ENCODE data around the gene STK4.
A peak's percentile ranks its signal among the peaks of the same experiment; 100 is the strongest.

STK4 gene

DNA sequence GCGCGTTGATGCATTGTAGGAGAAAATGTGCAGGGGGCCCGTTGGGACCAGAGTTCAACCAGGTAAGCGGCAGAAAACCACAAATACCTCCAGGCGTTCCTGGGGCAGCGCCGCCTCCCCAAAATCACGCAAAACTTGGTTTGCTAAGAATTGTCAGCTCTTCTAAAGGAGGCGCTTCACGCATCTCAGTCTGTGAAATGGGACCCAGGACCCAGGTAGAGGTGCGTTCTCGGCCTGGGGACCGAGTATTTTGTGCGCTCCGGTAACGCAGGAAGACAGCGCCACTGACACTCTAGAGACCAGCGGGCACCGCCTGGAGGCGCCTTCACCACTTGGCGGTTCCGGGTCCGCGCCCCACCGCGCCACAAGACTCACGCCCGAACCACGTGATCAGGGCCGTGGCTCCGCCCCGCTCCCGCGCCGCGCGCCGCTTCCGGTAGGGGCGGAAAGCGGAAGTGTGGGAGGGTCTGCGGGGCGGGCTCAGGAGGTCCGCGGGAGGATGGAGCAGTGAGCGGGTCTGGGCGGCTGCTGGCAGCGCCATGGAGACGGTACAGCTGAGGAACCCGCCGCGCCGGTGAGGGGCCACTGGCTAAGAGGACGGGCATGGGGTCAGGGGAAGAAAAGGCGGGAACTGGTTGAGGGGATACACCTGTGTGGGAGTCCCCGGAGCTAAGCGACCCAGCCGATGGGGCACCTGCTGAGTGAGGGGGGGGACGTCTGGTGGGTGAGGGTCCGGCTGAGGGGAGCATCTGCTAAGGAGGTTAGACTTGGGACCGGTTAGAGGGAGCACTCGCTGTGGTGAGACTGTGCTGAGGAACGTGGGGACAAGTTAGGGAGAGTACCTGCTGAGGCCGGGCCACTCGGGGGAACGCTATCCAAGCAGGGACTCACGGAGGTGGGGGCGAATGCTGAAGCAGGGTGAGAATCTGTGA is at the start of gene STK4:
TSS of gene STK4 (plus strand) at position 483 of the 932 bp plus-strand sequence. CDS start at position 540, 57 bp downstream.
- DNase-seq, result peak; percentile 91

DNA sequence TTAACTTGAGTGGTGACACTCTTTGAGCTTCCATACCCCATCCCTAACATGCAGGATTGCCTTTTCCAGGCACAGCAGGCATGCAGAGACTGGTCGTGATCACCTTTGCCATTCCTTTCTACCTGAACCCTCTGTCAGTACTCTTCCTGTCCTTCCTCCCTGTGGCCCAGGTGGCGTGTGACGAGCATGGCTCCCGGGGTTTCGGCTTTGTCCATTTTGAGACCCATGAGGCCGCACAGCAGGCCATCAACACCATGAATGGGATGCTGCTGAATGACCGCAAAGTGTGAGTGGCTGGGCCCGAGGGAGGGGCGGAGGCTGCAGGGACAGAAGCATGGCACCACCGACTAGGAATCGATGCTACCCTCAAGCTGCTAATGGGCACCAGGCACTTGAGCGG is 49.7 kb upstream of the STK4 start:
- DNase-seq, result no peak

DNA sequence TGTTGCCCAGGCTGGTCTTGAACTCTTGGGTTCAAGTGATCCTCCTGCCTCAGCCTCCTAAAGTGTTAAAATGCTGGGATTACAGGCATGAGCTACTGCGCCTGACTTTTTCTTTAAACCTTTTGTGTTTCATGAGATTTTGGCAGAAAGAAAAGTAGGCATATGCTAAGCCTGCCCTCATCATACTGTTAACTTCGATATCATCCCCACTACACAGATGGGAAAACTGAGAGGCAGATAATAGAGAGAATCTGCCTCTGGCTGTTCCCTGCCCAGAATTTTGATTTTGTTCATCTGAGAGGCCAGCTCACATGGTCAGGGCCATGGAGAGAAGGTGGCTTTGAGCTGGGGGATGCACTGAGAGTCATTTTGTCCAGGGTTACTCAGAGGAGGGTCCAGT is 48.9 kb upstream of the STK4 start:
- no peak for DNase-seq

DNA sequence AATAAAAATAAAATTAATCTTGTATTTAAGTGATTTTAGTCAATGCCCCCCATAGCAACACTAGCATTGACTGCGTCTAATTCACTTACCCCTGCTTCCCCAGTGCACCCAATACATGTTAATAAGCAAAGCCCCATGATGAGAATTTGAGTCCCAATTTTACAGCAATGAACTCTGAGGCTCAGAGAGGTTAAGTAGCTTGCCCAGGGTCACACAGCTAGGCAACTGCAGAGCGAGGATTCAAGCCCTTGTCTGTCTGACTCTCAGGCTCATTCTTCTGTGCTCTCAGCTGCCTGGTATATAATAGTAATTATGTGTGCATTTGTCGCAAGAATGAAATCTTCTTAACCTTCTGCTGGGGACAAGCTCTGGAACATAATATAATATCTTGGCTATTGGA is 48.0 kb upstream of the STK4 start:
- no peak for DNase-seq

DNA sequence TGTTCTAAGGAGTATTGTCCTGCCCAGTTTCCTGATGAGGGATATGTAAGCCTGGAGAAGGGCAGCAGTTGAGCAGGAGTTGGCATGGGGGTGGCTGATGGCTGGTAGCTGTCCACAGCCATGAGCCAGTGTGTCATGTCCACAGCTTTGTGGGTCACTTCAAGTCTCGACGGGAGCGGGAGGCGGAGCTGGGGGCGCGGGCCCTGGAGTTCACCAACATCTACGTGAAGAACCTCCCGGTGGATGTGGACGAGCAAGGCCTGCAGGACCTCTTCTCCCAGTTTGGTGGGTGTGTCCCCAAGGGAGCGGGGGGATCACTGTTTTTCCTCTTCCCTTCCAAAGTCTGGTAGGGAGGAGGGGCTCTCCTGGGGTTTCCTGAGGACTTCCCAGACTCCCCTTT is 47.6 kb upstream of the STK4 start:
- no peak for DNase-seq

DNA sequence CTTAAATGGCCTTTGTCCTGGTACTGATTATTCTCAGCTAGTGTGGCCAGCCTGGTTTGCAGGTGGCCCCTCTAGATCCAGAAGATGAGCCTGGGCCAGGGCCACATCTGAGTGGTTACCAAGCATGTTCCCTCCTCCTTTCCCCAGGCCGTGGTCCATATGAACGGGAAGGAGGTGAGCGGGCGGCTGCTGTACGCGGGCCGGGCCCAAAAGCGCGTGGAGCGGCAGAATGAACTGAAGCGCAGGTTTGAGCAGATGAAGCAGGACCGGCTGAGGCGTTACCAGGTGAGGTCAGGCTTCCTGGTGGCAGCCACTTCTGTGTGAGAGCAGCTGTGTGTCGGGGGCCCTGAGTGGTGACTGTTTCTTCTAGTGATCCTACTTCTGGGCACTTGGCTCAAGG is 44.9 kb upstream of the STK4 start:
- no peak for DNase-seq

DNA sequence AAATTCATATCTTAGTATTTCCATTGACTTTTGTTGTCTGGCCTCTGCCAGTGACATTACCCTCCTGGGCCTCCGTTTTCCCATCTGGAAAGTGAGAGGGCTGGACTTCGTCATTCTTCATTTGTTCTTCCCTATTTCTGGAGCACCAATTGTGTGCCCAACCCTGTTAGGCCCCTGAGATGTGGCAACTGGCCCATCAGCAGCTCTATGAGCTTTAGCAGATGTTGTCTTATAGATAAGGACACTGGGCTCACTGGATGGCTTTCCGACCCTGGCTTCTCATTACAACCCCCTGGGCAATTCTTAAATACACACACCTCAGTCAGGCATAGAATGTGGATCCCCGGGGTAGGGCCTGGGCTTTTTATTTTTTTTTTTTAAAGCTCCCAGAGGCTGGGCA is 41.8 kb upstream of the STK4 start:
- no peak for DNase-seq

DNA sequence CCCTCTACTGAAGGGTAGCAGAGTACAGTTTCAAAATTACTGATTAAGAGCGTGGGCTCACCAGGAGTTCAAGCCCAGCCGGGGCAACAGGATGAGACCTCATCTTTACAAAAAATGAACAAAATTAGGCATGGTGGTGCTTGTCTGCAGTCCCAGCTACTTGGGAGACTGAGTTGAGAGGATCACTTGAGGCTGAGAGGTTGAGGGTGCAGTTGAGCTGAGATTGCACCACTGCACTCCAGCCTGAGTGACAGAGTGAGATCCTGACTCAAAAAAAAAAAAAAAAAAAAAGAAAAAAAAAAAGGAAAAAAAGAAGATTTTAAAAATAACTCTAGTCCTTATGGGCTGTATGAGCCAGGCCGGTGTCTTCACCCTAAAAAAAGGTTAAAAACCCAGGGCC is 37.7 kb upstream of the STK4 start:
- no peak for DNase-seq

DNA sequence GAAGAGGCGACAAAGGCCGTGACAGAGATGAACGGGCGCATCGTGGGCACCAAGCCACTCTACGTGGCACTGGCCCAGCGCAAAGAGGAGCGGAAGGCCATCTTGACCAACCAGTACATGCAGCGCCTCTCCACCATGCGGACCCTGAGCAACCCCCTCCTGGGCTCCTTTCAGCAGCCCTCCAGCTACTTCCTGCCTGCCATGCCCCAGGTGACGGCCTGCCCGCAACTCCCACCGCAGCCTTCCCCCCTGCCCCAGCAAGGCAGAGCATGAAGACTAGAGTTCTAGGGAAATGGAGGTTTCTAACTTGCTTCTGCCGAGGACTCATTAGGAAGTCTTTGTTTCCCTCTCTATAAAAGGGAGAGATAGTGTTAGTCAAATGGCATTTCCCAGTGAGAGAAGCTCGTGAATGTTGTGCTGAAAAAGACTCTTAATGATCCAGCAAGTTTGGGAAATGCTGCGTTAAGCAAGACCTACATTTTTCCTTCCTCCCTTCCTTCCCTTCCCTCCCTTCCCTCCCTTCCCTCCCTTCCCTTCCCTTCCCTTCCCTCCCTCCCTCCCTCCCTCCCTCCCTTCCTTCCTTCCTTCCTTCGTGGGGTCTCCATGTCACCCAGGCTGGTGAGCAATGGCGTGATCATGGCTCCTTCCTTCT is 35.7 kb upstream of the STK4 start:
- DNase-seq, result no peak

DNA sequence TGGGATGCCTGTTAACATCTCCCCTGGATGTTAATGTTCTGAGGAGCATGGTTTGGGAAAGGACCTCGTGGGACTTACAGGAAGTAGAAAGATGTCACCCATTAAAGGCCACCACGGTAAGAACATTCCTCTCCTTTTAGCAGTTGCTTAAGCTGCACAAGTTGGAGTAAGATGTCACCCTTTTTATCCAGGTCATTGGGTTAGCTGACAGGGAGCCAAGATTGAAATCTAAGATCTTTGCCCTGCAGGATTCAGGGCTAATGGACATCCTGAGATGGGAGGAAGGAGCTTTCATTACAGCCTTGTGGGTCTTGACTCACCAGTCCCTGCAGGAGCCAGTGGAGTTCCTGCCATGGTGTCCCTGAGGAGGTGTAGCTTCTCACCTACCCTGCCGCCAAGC is 34.4 kb upstream of the STK4 start:
- no peak for DNase-seq

DNA sequence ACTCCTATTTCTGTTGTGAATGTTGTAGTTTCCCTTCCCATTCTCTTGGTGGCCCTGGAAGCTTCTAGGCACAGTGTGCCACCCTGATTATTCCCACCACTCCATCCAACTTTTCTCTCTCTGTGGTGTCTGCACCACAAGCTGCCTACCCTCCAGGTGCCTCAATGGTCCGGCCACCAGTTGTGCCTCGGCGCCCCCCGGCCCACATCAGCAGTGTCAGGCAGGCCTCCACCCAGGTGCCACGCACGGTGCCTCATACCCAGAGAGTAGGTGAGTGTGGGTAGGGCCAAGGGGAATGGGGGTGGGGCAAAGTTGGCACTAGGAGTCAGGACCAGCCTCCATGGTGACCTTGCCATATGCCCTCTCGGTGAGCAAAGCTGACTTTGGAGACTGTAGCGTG is 33.4 kb upstream of the STK4 start:
- no peak for DNase-seq

DNA sequence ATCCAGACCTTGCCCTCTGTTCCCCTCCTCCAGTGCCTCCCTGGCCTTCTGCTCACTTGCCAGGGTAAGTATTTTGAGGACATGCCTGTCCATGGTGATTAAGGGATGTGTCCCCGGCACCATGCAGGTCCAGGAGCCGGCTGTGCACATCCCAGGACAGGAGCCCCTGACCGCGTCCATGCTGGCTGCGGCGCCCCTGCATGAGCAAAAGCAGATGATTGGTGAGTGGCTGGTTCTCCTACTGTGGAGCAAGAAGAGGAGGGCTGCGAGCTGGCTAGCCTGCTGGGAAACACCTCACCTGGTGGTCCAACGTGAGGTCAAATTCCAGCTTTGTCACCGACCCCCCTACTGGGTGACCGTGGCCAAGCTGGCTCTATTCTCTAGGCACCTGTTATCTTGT is 29.8 kb upstream of the STK4 start:
- DNase-seq, result no peak

DNA sequence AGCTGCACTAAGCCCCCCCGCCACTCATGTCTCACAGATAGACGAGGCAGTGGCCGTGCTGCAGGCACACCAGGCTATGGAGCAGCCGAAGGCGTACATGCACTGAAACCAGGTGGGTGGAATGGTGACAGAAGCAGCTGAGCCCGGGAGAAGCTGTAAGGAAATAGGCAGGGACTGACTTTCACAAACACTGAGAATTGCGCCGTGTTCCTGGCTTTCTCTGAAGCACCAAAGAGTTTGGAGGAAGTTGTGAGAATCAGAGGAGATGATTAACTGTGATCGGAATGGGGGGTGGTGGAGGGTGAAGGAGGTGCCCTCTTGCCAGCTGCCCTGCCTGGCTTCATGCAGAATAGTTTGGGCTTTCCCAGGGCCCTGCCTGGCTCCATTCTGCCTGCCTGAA is 27.7 kb upstream of the STK4 start:
- no peak for DNase-seq

DNA sequence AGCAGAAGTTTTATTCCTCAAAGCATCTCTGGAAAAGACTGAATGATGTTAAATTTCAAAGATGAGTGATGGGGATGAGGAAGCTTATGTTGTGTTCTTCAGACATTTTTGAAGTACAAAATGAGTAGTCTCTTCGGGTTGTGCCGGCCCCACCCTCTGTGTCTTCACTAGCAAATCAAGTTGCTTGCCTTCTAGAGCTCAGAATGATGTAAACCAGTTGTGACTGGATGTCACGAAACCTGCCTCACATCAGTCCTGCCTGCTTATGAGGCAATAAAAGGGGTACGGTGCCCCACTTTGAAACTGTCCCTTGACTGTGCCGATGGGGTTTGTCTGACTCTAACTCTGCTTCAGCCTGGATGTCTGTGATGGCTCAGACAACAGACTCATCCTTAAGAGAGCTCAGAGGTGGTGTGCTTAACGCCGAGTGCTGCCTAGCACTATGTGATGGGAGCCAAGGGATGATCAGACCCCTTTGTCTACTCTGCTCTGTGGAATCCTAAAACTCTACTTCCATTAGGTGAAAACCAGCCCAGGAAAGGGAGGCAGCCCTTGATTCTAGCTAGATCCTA is 25.1 kb upstream of the STK4 start:
- no peak for DNase-seq

DNA sequence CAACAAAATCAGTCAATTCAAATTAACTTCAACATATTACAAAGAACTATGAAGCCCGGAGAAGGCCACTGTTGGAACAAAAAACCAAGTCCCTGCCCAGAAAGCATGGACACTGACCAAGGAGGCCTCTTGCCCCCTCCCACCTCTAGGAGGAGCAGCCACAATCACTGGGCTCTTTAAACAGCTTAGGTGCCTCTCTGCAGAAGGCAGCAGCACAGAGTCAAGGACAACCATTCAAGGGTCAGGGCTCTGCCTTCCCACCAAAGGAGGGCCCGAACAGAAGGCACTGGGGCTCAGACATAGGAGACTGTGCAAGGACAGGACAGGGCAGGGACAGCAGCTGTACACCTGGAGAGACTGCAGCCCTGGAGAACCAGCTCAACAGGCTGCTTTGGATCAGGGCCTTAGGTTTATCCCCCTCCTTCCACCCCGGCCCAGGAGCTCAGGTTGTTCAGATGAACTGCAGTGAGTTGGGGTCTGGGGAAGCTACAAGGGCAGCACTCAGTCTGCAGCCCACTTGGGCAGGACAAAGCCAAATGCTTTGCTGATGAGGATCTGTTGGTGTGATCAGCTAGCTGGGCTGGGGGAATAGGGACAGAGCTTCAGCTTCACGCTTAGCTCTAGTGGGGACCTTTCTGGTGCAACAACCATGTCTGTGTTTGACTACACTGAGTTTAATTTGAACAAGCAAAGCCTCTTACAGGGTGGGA is 23.9 kb upstream of the STK4 start:
- DNase-seq, result no peak

DNA sequence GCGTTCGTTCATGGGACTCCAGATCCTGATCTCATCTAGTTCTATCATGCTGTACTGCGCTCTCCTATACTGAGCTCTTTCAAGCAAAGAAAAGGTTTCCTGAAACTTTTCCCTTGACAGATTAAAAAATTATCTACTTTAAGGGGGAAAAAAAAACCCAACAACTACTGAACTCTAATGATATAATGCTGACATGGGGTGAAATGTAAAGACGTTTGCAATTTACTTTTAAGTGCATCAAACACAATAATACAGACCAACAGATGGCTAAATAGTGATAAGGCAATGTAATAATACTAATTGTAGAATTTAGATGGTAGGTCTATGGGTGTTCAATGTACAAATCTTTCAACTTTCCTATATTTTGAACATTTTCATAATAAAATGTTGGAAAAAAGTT is 22.5 kb upstream of the STK4 start:
- no peak for DNase-seq

DNA sequence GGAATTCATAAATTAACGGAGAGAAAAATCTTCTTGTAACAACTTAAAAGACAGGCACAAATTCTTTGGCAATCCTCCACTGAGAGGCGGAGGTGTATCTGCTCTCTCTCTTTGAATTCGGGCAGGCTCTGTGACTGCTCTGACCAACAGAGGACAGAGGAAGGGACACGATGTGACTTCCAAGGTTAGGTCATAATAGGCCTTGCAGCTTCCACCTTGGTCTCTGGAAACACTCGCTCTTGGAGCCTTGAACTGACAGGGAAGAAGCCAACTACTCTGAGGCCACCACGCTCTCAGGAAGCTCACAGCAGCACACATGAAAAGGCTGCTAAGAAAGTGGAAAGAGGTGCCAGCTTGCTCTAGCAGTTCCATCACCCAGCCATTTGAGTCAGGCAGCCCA is 21.1 kb upstream of the STK4 start:
- no peak for DNase-seq

DNA sequence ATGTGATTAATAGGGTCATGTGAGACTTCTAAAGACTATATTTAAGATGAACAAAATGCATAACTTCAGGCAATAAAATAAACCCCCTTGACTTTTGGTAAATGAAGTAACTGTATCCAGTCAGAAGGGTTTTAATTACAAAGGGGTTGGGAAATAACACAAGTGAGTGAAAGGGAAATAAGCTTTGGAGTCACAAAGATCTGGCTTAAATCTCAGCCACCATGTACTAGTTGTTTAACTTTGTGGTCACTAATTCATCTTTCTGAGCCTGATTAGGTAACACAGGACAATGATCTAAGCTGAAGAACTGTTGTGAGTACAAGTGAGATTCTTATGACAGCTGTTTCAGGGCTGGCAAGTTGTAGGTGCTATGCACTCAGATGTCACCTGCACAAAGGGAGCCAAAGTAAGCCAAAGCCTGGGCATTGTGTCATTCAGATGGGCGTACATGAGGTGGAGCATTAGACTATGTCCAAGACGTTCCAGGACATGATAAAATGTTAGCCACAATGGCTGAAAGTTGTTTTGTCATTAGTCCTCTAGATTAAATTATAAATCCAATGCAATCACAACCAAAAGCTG is 19.9 kb upstream of the STK4 start:
- DNase-seq, result peak; percentile 22

DNA sequence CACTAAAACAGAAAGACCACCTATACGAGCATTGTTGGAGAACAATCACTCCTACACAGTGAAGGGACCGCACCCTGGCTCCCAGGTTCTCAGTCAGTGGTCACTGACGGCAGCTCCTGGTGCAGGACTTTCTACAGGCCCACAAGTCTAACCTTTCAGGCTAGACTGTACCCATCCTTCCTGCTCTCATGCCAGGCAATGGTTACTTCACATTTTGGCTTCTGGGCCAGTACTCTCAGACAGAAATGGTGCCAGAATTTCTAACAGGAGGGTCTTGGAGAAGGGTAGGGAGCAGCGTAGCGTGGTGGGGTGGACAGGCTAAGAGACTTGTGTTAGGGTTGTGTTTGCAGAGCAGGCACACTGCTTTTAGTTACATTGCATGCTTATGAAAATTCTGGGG is 18.2 kb upstream of the STK4 start:
- DNase-seq, result no peak

DNA sequence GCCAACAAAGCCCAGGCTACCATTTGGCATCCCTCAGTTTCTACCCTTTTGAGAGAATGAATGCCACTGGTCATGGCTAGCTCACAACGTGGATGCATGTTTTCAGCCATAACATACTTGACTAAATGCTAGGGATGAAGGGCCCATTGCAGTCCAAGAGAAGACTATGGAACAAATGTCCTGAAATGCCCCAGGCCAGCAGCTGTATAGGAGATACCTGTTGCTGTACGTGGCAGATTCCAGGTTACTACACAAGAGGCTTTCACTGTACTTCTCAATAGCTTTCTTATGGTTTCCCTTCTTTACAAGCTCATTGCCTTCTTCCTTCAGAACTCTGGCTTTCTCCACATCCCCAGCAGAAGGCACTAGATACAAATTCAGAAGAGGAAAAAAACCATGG is 17.8 kb upstream of the STK4 start:
- no peak for DNase-seq

DNA sequence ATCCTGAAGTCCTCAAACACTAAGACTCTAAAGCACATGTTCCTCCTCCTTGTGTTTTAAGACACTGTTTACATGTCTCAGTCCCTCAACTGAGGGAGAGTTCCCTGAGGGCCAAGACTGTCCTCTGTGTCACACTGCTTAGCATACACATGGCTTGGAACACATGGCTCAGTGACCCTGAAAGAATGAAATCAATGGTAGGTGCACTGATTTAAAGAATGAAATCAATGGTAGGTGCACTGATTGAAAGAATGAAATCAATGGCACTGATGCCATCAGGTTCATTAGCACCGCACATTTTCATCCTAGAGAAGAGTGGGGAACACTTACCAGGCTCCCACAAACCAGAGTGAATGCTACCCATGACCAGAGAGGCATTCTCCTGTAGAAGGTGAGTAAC is 15.9 kb upstream of the STK4 start:
- DNase-seq, result no peak

DNA sequence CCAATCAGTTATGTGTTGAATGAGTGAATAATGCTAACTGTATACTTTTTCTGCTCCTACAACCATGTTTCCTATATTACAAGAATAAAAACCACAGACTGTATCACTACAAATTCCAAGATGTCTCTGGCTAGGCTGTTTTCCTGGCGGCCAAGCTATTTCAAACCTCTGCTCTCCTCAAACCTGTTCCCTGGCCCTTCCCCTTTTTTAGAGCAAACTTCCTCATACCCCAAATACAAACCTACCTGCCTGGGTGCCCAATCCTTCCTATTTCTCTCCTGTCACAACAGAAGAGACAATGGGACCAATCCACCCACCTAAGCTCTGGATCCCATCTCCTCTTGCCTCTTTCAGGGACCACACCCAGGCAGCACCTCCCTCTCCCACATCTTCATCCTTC is 13.6 kb upstream of the STK4 start:
- DNase-seq, result no peak

DNA sequence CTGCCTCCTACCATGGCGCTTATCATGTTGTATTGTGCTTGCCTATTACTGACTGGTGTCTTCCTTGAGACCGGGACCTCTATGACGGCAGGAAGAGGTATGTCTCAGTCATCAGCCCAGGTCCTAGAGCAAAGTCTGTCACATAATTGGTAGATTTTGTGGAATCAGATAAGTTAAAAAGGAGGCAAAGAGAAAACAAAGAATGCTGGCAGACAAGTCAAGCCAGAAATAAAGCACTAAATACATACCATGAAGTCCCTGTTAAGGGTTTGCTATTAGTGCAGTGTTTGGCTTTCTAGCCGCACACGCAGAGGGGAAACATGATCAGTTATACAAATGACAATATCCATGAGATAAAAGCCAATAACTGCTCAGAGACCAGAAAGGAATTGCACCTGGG is 12.1 kb upstream of the STK4 start:
- no peak for DNase-seq

Data from MV-4-11 (cell line).